DOHH2 (cell line): ENCODE results near the gene NMB.

Source experiments
- EZH2phosphoT487 ChIP-seq: fragments of 200-600 bp; sonication (generic); IDR thresholded peaks from 2 replicates; pipeline ENCODE4 v1.6.1; 2017; ENCODE audit warnings: borderline replicate concordance, mild to moderate bottlenecking, antibody characterized with exemption, low read length, moderate library complexity, mixed read lengths
- TF ChIP-seq, protein P1 (sequence below): fragments of 200-600 bp; sonication (generic); IDR thresholded peaks from one replicate; pipeline ENCODE4 v1.5.1; 2014; ENCODE audit warnings: antibody characterized with exemption, mild to moderate bottlenecking, low read depth, low read length; ENCODE audit not compliant: poor library complexity, severe bottlenecking

DNA sequence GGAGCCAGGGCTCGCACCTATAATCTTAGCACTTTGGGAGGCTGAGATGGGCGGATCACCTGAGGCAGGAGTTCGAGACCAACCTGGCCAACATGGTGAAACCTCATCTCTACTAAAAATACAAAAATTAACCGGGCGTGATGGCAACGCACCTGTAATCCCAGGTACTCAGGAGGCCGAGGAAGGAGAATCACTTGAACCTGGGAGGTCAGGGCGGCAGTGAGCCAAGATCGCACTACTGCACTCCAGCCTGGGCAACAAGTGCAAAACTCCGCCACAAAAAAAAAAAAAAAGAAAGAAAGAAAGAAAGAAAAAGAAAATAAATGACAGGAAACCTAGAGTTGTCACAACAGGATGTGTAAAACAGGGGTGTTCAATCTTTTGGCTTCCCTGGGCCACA, 3.0 kb upstream of the NMB start:
- TF ChIP-seq, protein P1, sequence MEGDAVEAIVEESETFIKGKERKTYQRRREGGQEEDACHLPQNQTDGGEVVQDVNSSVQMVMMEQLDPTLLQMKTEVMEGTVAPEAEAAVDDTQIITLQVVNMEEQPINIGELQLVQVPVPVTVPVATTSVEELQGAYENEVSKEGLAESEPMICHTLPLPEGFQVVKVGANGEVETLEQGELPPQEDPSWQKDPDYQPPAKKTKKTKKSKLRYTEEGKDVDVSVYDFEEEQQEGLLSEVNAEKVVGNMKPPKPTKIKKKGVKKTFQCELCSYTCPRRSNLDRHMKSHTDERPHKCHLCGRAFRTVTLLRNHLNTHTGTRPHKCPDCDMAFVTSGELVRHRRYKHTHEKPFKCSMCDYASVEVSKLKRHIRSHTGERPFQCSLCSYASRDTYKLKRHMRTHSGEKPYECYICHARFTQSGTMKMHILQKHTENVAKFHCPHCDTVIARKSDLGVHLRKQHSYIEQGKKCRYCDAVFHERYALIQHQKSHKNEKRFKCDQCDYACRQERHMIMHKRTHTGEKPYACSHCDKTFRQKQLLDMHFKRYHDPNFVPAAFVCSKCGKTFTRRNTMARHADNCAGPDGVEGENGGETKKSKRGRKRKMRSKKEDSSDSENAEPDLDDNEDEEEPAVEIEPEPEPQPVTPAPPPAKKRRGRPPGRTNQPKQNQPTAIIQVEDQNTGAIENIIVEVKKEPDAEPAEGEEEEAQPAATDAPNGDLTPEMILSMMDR = no peak
- no peak for TF ChIP-seq EZH2phosphoT487
